ENCODE results near the gene GLRB. TPM values are rescaled to one million over a fixed set of nuclear protein-coding genes. Genes with fewer than 3 reads are reported as not detected.

GLRB gene
- total RNA-seq, 2 donors from 2014 or later, result 13.2 to 14.5 TPM

GRCh38 chr4:157204634-157205244 is 128.8 kb downstream of the GLRB start:
- H3K27ac ChIP-seq, result no peak overlapping the region
- H3K27me3 ChIP-seq, result no peaks in the 10 kb centered on the region
- no peaks in the 10 kb centered on the region for H3K36me3 ChIP-seq
- peak in 1 of 2 donors; percentile 36 for TF ChIP-seq CTCF (IDR thresholded peaks at IDR 0.05)
- DNase-seq (ENCODE audit: low spot score), result no peak
- H3K4me3 ChIP-seq, result no peak overlapping the region
- no peaks in the 10 kb centered on the region for H3K9me3 ChIP-seq
- H3K4me1 ChIP-seq, result no peaks in the 10 kb centered on the region

GRCh38 chr4:157217708-157218107 is 141.8 kb downstream of the GLRB start:
- Histone ChIP-seq H3K27ac (no peak overlapping the region), H3K27me3 (peaks cover 8 to 10% of the 10 kb centered on the region in 2 donors), H3K4me3 (no peak overlapping the region), H3K36me3 (no peaks in the 10 kb centered on the region), H3K9me3 (no peaks in the 10 kb centered on the region), H3K4me1 (peaks cover 0 to 16% of the 10 kb centered on the region in 2 donors)
- peak; percentile 12 to 46 for TF ChIP-seq CTCF (IDR thresholded peaks at IDR 0.05)
- no peak for DNase-seq (ENCODE audit: low spot score)

GRCh38 chr4:157219711-157220370 is 143.9 kb downstream of the GLRB start:
- no peak overlapping the region for H3K27ac ChIP-seq
- H3K27me3 ChIP-seq, result peaks cover 8 to 10% of the 10 kb centered on the region in 2 donors

GRCh38 chr4:157220371-157220881 is 144.5 kb downstream of the GLRB start, which contains the start of gene GRIA2:
TSS of gene GRIA2 (plus strand) at chr4:157220728. CDS start at chr4:157221043, 315 bp downstream.
- Histone ChIP-seq H3K27me3 (peaks cover 8 to 10% of the 10 kb centered on the region in 2 donors), H3K4me3 (peak within 1 kb of the TSS in 1 of 2 donors; percentile 21), H3K9me3 (no peaks in the 10 kb centered on the region), H3K27ac (no peak within 1 kb of the TSS), H3K4me1 (peaks cover 0 to 18% of the 10 kb centered on the region in 2 donors), H3K36me3 (no peaks in the 10 kb centered on the region)
- no peak for TF ChIP-seq CTCF (IDR thresholded peaks at IDR 0.05)
- DNase-seq (ENCODE audit: low spot score), result no peak

More at GRCh38 chr4:157219711-157220370, 143.9 kb downstream of the GLRB start:
- H3K4me3 ChIP-seq, result no peak overlapping the region
- H3K9me3 ChIP-seq, result no peaks in the 10 kb centered on the region
- no peaks in the 10 kb centered on the region for H3K36me3 ChIP-seq
- no peak for DNase-seq (ENCODE audit: low spot score)
- H3K4me1 ChIP-seq, result peaks cover 0 to 18% of the 10 kb centered on the region in 2 donors
- no peak for TF ChIP-seq CTCF (IDR thresholded peaks at IDR 0.05)

GRCh38 chr4:157221426-157221894 is 145.5 kb downstream of the GLRB start:
- H3K27ac ChIP-seq, result no peak overlapping the region
- H3K4me3 ChIP-seq, result no peak overlapping the region
- peaks cover 0 to 18% of the 10 kb centered on the region in 2 donors for H3K4me1 ChIP-seq
- H3K27me3 ChIP-seq, result peaks cover 8 to 10% of the 10 kb centered on the region in 2 donors
- no peaks in the 10 kb centered on the region for H3K36me3 ChIP-seq
- DNase-seq (ENCODE audit: low spot score), result no peak
- H3K9me3 ChIP-seq, result no peaks in the 10 kb centered on the region
- no peak for TF ChIP-seq CTCF (IDR thresholded peaks at IDR 0.05)

Other genes starting within 250 kb of the GLRB start
- gene PDGFC, start 104.4 kb upstream of the GLRB start, total RNA-seq, result 10 to 100 TPM; 17.0 to 17.1 TPM
- gene GRIA2, start 144.6 kb downstream of the GLRB start, total RNA-seq, result not detected

Measured in right atrium auricular region (tissue), 2 donors.